Right ventricle myocardium superior (tissue), 1 donor: Measurements from ENCODE around the gene DOCK3. TPM values are rescaled to one million over a fixed set of nuclear protein-coding genes. Genes with fewer than 3 reads are reported as not detected.
"Not testable (repeated sequence)": the region's sequence is repeated elsewhere in the genome, so short reads cannot be mapped to it uniquely, and the experiment has no call there.

Source experiments
- ATAC-seq: fragments of 200-7000 bp; cut with Tn5 transposase; one replicate; pipeline ENCODE4 v1.9.1; 2020; ENCODE audit warnings: mild to moderate bottlenecking; ENCODE audit not compliant: poor library complexity
- DNase-seq: peaks from one replicate; pipeline ENCODE4 v3.0.0-alpha.2; 2020
- intact Hi-C: fragments of 100-400 bp; cut with DNase I; formaldehyde crosslinking; loops from one replicate; pipeline ENCODE4 v1.11.2; 2022
- total RNA-seq: library from RNA; stranded (reverse); fragmentation: NEBNext Ultra II Directional; extraction: Animal tissue kit (Norgen Biotek cat#: 25700); gene quantifications from one replicate; pipeline ENCODE4 v1.2.1, GENCODE V29; 2021
- donor health status: DM: no; HTN: yes; CAD: no; lungs with severe emphysema.

Gene DOCK3
- total RNA-seq, 1 donor from 2014 or later, result 3.6 TPM

DNA sequence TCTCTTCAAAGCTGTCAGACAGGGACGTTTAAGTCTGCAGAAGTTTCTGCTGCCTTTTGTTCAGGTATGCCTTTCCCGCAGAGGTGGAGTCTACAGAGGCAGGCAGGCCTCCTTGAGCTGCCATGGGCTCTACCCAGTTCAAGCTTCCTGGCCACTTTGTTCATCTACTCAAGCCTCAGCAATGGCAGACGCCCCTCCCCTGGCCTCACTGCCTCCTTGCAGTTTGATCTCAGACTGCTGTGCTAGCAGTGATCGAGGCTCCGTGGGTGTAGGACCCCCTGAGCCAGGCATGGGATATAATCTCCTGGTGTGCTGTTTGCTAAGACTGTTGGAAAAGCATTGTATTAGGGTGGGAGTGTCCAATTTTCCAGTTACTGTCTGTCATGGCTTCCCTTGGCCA lies 247.3 kb downstream of the DOCK3 start:
- ATAC-seq, DNase-seq, intact Hi-C loops: not testable (repeated sequence)

DNA sequence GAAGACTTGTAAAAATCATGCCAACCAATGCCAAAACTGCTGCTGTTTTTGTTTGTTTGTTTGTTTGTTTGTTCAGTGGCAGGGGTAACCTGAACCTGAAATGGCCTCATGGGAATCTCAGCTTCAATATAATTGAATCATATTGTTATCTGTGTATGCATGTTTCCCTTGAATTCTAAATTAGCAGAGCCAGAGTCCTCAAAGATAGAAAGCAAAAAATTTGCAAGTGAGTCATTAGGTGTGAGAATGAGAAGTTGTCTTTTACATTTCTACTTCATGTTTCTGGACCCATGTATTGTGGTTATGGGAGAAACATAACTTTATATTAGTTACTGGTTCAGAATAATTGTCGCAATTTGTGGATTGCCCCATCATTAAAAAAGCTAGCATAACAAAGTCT lies 249.2 kb downstream of the DOCK3 start:
- DNase-seq, result no peak
- intact Hi-C loops, result no loop called here
- no peak for ATAC-seq

DNA sequence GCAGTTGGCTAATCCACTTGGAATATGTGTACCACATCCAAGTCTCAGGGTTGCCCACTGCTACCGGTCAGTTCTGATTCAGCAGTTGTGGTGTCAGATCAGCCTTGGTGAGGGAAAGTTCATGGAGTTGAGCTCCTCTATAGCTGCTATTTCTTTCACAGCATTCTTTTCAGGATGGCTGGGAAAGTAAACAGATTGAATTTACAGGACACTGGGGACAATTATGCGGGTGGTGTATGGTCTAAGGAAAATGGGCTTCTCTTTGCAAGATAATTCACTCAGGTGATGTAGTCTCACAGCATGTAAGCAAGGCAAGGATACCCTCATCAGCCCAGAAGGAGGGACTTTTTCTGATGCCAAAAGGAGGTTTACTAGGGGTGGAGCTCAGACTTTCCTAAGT lies 249.9 kb downstream of the DOCK3 start:
- no peak for ATAC-seq

DNA sequence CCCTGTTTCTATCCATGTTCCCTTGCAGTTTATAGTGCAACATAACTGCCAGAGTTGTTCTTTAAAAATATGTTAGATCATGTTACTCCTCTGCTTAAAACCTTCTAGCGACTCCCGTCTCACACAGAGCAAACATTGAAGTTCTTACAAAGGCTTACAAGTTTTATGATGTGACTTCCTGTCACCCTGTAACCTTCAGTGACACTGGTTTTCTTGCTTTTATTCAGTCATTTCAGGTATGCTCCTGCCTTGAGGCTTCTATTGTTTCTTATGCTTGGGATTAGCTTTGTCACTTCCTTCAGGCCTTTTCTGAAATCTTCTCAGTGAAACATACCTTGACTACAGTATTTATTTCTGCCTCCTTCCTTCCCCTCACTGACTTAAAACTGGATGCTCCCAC lies 252.1 kb downstream of the DOCK3 start:
- DNase-seq, result no peak
- no peak for ATAC-seq
- intact Hi-C loops, result no loop called here

More for the DNA sequence above, 249.9 kb downstream of the DOCK3 start:
- DNase-seq, result no peak
- intact Hi-C loops, result no loop called here

DNA sequence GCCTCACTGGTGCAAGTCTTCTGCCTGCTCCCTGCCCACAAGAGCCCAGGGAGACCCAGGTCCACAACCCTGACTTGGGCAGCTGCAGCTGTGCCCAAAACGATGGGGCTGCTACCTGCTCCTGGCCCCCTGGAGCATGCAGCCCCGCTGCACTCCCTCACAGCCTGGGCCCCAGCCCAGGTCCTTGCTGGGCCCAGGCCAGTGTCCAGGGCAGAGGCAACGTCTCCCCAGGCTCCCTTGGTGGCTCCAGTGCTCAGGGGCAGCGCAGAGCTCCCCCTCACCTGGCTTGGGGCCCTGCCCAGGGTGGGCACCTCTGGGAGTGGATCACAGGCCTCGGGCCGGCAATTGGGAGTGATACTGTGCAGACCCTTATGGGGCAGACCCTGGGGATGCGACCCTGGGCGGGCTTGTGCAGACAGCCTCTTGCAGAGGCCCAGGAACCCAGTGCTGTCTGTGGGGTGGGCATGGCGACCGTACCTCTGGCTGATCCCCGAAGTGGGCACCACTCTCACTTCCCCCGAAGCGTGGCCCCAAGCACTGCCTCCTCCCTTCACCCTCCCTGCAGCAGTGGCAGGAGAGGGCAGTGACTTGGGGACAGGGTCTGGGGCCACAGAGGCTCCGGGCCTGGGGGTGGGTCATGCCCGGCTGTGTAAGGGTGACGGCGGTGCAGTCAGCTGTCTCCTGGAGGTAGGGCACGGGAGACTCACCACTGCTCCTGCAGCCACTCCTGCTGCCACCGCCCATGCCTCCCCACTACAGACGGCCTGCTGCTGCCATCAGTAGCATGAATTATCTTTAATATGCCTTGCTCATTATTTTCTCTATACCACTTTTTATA lies 255.9 kb downstream of the DOCK3 start:
- intact Hi-C loops, result no loop called here
- no peak for ATAC-seq
- DNase-seq, result no peak

DNA sequence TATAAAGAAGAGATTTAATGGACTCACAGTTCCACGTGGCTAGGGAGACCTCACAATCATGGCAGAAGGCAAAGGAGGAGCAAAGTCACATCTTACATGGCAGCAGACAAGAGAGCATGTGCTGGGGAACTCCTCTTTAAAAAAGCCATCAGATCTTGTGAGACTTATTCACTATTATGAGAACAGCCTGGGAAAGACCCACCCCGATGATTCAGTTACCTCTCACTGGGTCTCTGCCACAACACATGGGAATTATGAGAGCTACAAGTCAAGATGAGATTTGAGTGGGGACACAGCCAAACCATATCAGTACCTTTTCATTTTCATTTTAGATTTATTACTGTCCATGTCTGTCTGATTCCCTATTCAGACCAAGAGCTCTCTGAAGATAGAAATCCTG lies 258.2 kb downstream of the DOCK3 start:
- ATAC-seq, DNase-seq, intact Hi-C loops: not testable (repeated sequence)

DNA sequence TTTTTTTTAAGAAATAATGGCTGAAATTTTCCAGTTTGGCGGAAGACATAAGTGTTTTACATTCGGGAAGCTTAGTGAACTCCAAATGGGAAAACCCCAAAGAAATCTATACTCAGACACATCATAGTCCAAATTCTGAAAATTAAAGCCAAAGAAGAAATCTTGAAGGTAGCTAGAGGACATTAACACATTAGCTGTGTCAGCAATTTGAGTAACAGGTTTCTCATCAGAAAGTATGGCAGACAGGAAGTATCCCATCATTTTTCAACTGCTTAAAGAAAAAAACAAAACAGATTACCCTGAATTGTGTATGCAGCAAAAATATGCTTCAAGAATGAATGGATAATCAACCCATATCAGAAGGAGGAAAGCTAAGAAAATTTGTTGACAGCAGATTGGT lies 261.7 kb downstream of the DOCK3 start:
- intact Hi-C loops, result no loop called here
- ATAC-seq (no peak), DNase-seq (no peak)

DNA sequence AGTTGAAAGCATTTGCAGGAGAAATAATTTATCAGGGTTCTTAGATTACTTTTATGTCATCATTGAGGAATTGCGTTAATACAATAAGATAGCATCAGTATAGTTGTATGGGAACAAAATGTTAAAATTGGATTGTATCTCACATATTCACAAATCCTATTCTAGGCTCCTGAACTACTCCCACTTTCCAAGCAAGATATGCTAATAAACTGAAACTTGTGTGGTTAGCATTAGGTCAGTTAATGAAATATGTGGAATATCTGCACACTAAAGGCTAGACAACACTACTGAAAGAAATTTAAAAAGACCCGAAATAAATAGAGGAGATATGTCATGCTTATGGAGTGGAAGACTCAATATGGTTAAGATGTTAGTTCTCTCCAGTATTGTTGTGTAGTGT lies 272.7 kb downstream of the DOCK3 start:
- intact Hi-C loops, result no loop called here
- ATAC-seq, result no peak
- DNase-seq, result no peak

DNA sequence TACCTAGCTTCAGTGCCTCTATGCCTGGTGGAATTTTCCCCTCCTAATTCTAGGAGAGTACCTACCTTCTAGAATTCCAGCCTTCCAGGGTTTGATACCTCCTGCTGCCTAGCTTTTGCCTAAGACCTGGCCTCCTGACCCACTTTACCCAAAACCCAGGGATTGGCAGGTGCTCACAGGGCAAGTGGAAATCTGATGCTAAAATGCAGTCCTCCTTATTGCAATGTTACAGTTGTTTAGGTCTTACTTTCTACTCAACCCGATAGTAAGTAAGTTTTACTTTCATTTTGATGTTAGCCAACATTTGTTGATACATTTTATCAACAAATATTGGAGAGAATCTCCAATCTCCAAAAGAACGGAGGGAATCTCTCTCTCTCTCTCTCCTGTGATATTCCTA lies 275.9 kb downstream of the DOCK3 start:
- DNase-seq (no peak), ATAC-seq (no peak)
- intact Hi-C loops, result no loop called here

DNA sequence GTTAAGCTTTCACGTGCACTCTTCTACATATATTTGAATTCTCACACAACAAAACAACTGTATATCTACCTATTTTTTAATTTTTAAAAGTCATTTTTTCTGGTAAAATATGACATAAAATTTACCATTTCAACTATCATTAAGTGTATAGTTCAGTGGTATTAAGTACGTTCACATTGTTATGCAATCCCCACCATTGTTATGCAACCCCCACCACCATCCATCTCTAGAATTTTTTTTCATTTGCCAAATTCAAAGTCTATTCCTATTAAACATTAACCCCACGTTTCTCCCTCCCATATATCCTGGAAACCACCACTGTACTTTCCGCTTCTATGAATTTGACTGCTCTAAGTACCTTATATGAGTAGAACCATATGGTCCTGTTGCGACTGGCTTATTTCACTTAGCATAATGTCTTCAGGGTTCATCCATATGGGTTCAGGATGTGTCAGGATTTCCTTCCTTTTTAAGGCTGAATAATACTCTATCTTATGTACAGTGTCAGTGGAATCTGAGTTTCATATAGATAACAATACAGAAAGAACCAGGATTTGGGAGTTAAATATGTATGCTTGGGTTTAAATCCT lies 279.2 kb downstream of the DOCK3 start:
- intact Hi-C loops, result no loop called here
- DNase-seq (no peak), ATAC-seq (no peak)

DNA sequence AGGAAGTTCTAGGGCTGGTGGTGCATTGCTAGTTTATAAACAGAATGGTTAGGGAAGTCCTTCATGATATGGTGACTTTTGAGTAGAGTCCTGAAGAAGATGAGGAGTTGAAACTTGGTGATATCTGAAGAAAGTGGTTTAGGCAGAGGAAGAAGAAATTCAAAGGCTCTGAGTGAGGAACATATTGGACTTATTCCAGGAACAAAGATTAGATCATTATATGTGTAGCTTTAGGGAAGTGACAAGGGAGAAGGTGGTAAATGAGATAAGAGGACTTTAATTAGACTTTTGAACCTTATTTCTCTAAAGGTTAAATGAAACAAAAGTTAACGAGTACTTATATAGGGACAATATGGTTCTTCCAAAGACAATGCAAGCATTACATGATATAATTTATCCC lies 286.7 kb downstream of the DOCK3 start:
- intact Hi-C loops, result no loop called here
- ATAC-seq (no peak), DNase-seq (no peak)

DNA sequence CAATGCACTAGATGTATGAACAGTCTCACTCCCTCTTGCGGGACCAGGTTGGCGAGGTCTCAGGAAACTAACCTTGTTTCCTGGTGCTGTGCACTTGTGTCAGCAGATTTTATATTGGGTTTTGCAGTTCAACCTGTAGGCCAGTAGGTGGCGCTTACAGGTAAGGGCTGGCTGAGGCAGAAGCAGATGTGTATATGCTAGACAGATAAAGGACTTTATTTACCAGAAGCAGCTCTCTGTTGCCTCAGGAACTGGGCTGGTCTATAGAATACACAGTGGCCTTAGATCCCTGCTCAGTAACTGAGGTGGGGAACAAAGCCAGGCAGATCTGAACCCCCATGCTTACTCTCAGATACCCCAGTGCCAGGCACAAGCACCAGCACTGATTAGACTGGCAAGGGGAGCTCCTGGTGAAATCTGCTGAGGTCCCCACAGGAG lies 296.8 kb downstream of the DOCK3 start:
- intact Hi-C loops, result no loop called here
- DNase-seq (no peak), ATAC-seq (peak; percentile 60)

DNA sequence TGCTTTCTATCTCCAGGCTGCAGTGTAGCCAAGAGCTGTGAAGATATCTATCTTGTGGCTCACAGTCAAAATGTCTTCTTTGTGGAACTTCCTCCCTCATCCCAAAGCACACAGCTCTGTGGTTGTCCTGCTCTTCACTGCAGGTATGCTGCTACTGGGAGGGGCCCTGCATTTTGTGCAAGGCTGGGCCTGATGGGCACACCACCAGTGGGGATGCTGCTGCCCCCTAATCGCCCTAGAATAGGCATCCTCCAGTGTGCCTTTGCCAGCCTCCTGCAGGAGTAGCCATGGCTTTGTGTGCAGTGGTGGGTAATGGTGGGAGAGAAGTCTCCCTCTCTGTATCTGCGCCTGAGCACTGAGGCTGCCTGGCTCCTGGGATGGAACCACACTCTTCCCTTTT lies 297.3 kb downstream of the DOCK3 start:
- DNase-seq (no peak), ATAC-seq (no peak)
- intact Hi-C loops, result no loop called here

DNA sequence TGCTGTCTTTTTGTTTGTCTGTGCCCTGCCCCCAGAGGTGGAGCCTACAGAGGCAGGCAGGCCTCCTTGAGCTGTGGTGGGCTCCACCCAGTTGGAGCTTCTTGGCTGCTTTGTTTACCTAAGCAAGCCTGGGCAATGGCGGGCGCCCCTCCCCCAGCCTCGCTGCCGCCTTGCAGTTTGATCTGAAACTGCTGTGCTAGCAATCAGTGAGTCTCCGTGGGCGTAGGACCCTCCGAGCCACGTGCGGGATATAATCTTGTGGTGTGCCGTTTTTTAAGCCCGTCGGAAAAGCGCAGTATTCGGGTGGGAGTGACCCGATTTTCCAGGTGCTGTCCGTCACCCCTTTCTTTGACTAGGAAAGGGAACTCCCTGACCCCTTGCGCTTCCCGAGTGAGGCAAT lies 303.9 kb downstream of the DOCK3 start:
- intact Hi-C loops, DNase-seq, ATAC-seq: not testable (repeated sequence)

DNA sequence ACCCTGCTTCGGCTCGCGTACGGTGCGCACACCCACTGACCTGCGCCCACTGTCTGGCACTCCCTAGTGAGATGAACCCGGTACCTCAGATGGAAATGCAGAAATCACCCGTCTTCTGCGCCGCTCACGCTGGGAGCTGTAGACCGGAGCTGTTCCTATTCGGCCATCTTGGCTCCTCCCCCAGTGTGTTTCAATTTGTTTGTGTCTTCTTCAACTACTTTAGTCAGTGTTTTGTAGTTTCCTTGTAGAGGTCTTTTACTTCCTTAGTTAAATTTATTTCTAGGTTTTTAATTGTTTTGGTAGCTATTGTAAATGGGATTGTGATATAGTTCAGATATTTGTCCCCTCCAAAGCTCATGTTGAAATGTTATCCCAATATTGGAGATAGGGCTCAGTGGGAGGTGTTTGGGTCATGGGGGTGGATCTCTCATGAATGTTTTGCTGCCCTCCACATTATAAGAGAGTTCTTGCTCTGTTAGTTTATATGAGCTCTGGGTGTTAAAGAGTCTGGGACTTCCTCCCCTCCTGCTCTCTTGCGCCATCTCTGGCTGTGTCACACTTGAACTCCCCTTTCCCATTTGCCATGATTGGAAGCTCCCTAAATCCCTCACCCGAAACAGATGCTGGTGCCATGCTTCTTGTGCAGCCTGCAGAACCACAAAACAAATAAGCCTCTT lies 304.4 kb downstream of the DOCK3 start:
- ATAC-seq (no peak), DNase-seq (no peak)
- intact Hi-C loops, result no loop called here

DNA sequence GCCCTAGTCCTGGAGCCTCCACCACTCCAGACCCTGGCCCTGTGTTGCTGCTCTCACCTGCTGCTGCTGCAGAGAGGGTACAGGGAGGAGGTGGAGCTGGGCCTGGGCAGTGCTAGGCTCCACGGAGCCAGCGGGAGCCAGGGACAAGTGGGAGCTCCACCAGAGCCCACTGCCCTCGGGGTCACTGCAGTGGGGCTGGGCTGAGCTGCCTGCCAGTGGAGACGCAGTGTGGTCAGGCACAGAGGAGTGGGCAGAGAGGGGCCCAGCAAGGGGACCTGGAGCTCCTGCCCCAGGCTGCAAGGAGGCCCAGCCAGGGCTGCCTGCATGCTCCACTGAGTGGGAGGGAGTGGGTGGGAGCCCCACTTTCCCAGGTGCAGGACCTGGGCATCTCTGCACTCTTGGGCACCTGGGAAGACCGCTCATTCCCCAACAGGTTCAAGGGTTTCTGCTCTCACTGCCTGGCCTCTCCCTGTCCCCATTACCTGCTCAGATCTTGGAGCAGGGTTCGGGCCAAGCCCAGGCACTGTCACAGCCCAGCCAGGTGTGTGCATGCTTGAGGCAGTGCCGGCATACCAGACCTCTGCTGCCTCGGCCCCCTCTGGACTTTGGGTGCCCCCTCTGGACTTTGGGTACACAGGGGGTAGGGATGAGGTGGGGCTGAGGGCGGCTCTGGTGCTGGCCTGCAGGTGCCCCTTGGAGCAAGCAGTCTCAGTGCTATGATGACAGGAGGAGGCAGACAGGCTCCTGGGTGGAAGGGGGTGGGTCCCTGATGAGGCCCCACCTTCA lies 308.0 kb downstream of the DOCK3 start:
- intact Hi-C loops, result no loop called here
- no peak for DNase-seq
- no peak for ATAC-seq

DNA sequence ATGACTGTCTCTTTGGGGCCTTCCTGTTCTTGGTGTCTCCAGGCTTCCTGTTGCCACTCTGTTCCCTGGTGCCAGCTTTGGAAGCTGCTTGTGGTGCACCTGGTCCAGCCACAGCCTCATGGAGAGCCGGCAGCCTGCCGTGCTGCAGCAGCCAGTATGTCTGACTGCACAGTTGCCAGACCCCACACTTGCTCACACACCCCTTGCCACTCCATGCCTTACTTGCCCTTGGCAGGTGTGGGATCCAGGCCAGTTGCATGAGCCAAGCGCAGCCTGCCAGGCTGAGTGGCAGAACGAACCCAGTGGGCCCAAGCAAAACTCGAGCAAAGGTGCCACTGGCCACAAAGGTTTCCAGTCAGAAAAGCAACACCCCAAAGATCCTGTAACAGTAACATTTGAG lies 309.2 kb downstream of the DOCK3 start:
- DNase-seq, result peak; percentile 38
- intact Hi-C loops, result no loop called here
- no peak for ATAC-seq

DNA sequence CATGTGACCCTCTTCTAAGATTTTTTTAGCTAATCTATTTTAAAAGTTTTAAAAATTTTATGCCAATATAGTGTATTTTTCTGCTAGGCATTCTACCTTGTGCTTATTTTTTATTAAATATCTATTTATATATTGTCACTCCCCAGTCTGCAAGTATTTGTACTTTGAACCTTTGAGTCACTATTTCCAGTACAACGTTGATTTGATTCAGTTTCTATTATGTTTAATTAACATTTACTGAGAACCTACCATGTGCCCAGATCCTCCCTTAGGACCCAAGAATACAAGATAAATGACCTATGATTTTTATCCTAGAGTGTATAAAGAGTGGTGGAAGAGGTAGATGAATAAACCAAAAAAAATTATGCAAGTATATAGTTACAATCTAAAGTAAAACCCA lies 311.2 kb downstream of the DOCK3 start:
- ATAC-seq (no peak), DNase-seq (no peak)
- intact Hi-C loops, result no loop called here

DNA sequence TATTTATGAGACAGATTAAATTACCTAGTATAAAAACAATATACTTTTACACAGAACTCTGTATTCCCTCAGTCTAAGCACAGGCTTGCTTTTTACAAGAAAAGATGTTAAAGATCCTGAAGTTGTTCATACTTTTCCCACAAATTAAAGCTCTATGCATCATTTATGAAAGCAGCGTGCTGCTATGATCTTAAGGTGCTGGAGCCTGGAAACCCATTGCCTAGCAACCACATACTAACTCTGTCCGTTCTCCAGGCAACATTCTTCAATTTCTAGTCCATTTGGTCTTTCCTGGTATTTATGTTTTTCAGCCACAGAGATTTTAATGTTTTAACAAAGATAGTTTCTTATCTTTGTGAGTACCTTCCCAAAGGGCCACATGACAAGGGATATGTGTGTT lies 312.0 kb downstream of the DOCK3 start:
- DNase-seq (no peak), ATAC-seq (no peak)
- intact Hi-C loops, result no loop called here
